ENCODE results near the gene MEIS2. TPM values are rescaled to one million over a fixed set of nuclear protein-coding genes. Genes with fewer than 3 reads are reported as not detected.

The MEIS2 gene
- total and polyA plus RNA-seq, 2 donors (not counting 3 experiments of a cell fraction or from before 2014, with no cell fraction given) = 22.5 to 26.2 TPM

GRCh38 chr15:37107071-37107743 is 6.9 kb upstream of the MEIS2 start:
- no peak overlapping the region for H3K27ac ChIP-seq (ENCODE audit: insufficient read depth, low read depth, low read length)
- CTCF ChIA-PET = interaction anchor here (0.6 to 6.8 kb wide), 4 partner anchors 33 to 809 kb away, joined by 3 to 53 read pairs (median 3); no protein-coding TSS in a partner anchor

DNA sequence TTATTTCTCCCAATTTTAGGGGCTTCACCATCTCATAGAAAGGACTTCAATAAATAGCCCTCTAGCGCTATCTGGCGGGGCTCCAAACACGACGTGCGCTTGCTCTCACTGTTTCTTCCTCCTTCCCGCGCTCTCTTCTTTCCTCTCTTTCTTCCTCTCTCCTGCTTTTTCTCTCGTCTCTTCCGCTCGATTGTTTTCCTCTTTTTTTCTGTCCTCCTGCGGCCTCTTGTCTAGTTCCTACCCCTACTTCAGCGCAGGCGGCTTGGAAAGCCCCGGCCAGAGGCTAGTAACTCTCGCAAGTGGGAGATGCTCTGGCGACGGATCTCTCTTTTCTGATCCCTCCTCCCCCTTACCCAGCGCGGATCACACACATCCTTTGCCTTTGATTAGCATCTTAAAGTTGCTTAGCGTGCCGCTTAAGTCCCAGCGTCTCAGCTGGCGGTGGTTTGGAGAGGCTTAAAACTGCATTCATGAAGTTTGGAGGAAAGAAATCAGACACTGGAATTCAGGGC is 6.2 kb upstream of the MEIS2 start:
- peak; percentile 51 for TF ChIP-seq EZH2 (IDR thresholded peaks at IDR 0.05; ENCODE audit: borderline replicate concordance, low read depth, low read length, severe bottlenecking)
- TF ChIP-seq, protein P1, sequence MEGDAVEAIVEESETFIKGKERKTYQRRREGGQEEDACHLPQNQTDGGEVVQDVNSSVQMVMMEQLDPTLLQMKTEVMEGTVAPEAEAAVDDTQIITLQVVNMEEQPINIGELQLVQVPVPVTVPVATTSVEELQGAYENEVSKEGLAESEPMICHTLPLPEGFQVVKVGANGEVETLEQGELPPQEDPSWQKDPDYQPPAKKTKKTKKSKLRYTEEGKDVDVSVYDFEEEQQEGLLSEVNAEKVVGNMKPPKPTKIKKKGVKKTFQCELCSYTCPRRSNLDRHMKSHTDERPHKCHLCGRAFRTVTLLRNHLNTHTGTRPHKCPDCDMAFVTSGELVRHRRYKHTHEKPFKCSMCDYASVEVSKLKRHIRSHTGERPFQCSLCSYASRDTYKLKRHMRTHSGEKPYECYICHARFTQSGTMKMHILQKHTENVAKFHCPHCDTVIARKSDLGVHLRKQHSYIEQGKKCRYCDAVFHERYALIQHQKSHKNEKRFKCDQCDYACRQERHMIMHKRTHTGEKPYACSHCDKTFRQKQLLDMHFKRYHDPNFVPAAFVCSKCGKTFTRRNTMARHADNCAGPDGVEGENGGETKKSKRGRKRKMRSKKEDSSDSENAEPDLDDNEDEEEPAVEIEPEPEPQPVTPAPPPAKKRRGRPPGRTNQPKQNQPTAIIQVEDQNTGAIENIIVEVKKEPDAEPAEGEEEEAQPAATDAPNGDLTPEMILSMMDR (IDR thresholded peaks at IDR 0.05; ENCODE audit: extremely low read depth in 1 of 2, insufficient read depth in 1 of 2, low read depth in 1 of 2, low read length in 2 of 2) = peak; percentile 31
- no peak for TF ChIP-seq POLR2A (IDR thresholded peaks at IDR 0.05; ENCODE audit: low read depth, low read length)
- no peak for TF ChIP-seq FOS (IDR thresholded peaks at IDR 0.05; ENCODE audit: borderline replicate concordance, insufficient read depth, low read length)
- TF ChIP-seq JUN (IDR thresholded peaks at IDR 0.05; ENCODE audit: borderline replicate concordance, insufficient read depth, insufficient read length, low read depth) = no peak
- no peak for TF ChIP-seq GATA2 (IDR thresholded peaks at IDR 0.05; ENCODE audit: insufficient read depth, insufficient read length, low read depth, low read length)
- TF ChIP-seq MYC (IDR thresholded peaks at IDR 0.05; ENCODE audit: low read depth, low read length) = no peak
- TF ChIP-seq POLR2AphosphoS5 (IDR thresholded peaks at IDR 0.05; ENCODE audit: insufficient read depth, low read depth, low read length) = no peak
- TF ChIP-seq MAX (IDR thresholded peaks at IDR 0.05; ENCODE audit: insufficient read depth, insufficient read length) = no peak
- ChIA-PET CTCF (interaction anchor here (0.6 to 6.8 kb wide), 5 partner anchors 33 to 1818 kb away, joined by 3 to 53 read pairs (median 3); no protein-coding TSS in a partner anchor), POLR2A (no interaction called here)
- intact Hi-C loops (cut with micrococcal nuclease) (loop anchor here (1.0 to 10.0 kb wide), 4 partner anchors 223 to 1589 kb away; no protein-coding TSS in a partner anchor), dilution Hi-C loops (cut with MboI; ENCODE audit: extremely low pct_ligation_motif_present, low sequenced_read_pairs) (no loop called here)
- Histone ChIP-seq H4K20me1 (replicated peaks; ENCODE audit: control insufficient read depth, extremely low read depth, insufficient read depth, low read length) (no peaks in the 10 kb centered on the region), H3K27me3 (ENCODE audit: control insufficient read depth in 2 of 2, insufficient read depth in 2 of 2, low read length in 2 of 2) (peaks cover 63 to 90% of the 10 kb centered on the region in 2 experiments), H3K4me1 (ENCODE audit: control insufficient read depth, extremely low read depth, insufficient read depth, low read length) (peaks cover 12% of the 10 kb centered on the region), H3K9ac (replicated peaks; ENCODE audit: extremely low read depth, insufficient read depth, low read length) (no peak overlapping the region), H3K9me1 (replicated peaks; ENCODE audit: control insufficient read depth, extremely low read depth, insufficient read depth, low read length) (no peaks in the 10 kb centered on the region), H3K9me3 (replicated peaks; ENCODE audit: control insufficient read depth, insufficient read depth, low read length) (no peaks in the 10 kb centered on the region), H3K79me2 (ENCODE audit: control insufficient read depth, insufficient read depth, low read length) (no peaks in the 10 kb centered on the region), H3K4me3 (replicated peaks in 1 of 3; ENCODE audit: insufficient read depth in 1 of 3, low read depth in 1 of 3, low read length in 3 of 3) (no peak overlapping the region), H3K4me2 (ENCODE audit: insufficient read depth, low read length) (no peak overlapping the region), H2AFZ (ENCODE audit: low read depth, low read length) (no peak overlapping the region), H3K27ac (ENCODE audit: insufficient read depth, low read depth, low read length) (no peak overlapping the region), H3K36me3 (ENCODE audit: control insufficient read depth in 2 of 2, extremely low read depth in 1 of 2, insufficient read depth in 2 of 2, low read length in 2 of 2) (no peaks in the 10 kb centered on the region)
- BruUV-seq (replicated peaks) = no TSS peak
- FAIRE-seq (no peak), DNase-seq (ENCODE audit: low read depth, low spot score) (peak; percentile 34)

More at GRCh38 chr15:37107071-37107743, 6.9 kb upstream of the MEIS2 start:
- DNase-seq (ENCODE audit: low read depth, low spot score) (no peak), FAIRE-seq (no peak)
- Histone ChIP-seq H3K9ac (replicated peaks; ENCODE audit: extremely low read depth, insufficient read depth, low read length) (no peak overlapping the region), H3K4me2 (ENCODE audit: insufficient read depth, low read length) (no peak overlapping the region), H3K36me3 (ENCODE audit: control insufficient read depth in 2 of 2, extremely low read depth in 1 of 2, insufficient read depth in 2 of 2, low read length in 2 of 2) (no peaks in the 10 kb centered on the region), H3K9me1 (replicated peaks; ENCODE audit: control insufficient read depth, extremely low read depth, insufficient read depth, low read length) (no peaks in the 10 kb centered on the region), H3K79me2 (ENCODE audit: control insufficient read depth, insufficient read depth, low read length) (no peaks in the 10 kb centered on the region), H3K4me3 (replicated peaks in 1 of 3; ENCODE audit: insufficient read depth in 1 of 3, low read depth in 1 of 3, low read length in 3 of 3) (no peak overlapping the region), H4K20me1 (replicated peaks; ENCODE audit: control insufficient read depth, extremely low read depth, insufficient read depth, low read length) (no peaks in the 10 kb centered on the region), H3K27me3 (ENCODE audit: control insufficient read depth in 2 of 2, insufficient read depth in 2 of 2, low read length in 2 of 2) (peaks cover 66 to 97% of the 10 kb centered on the region in 2 experiments), H3K4me1 (ENCODE audit: control insufficient read depth, extremely low read depth, insufficient read depth, low read length) (peaks cover 11% of the 10 kb centered on the region), H2AFZ (ENCODE audit: low read depth, low read length) (no peak overlapping the region), H3K9me3 (replicated peaks; ENCODE audit: control insufficient read depth, insufficient read depth, low read length) (no peaks in the 10 kb centered on the region)
- intact Hi-C loops (cut with micrococcal nuclease) (loop anchor here (5.0 to 10.0 kb wide), 3 partner anchors 462 to 1590 kb away; no protein-coding TSS in a partner anchor), dilution Hi-C loops (cut with MboI; ENCODE audit: extremely low pct_ligation_motif_present, low sequenced_read_pairs) (no loop called here)
- POLR2A ChIA-PET = no interaction called here
- TF ChIP-seq MYC (IDR thresholded peaks at IDR 0.05; ENCODE audit: low read depth, low read length) (no peak), EZH2 (IDR thresholded peaks at IDR 0.05; ENCODE audit: borderline replicate concordance, low read depth, low read length, severe bottlenecking) (peak; percentile 59)
- no TSS peak for BruUV-seq (replicated peaks)
